ENCODE measurements around the gene ZBTB1. TPM values are rescaled to one million over a fixed set of nuclear protein-coding genes. Genes with fewer than 3 reads are reported as not detected.

The ZBTB1 gene
- 61.0 and 63.7 TPM in 2 replicates for total RNA-seq

- intact Hi-C loops (cut with micrococcal nuclease) = loop anchor here (2.0 to 5.0 kb wide), 4 partner anchors 37 to 652 kb away; partner anchors contain the start of genes AKAP5, CHURC1, MAX and SYNE2
These were observed at the start of gene ZBTB1 for GRCh38 chr14:64504310-64504896. Gene ZBTB1 (plus strand): TSS chr14:64504770. CDS start chr14:64521505, 16,735 bp downstream.

GRCh38 chr14:64459405-64460136, 45.0 kb upstream of the ZBTB1 start:
- intact Hi-C loops (cut with micrococcal nuclease) = no loop called here

GRCh38 chr14:64461221-64461620, 43.3 kb upstream of the ZBTB1 start:
- intact Hi-C loops (cut with micrococcal nuclease) = no loop called here

- intact Hi-C loops (cut with micrococcal nuclease) = no loop called here
These were observed 41.4 kb upstream of the ZBTB1 start for GRCh38 chr14:64463195-64463594.

GRCh38 chr14:64463873-64464272, 40.7 kb upstream of the ZBTB1 start:
- intact Hi-C loops (cut with micrococcal nuclease) = loop anchor here (2.0 kb wide), 1 partner anchor 47 kb away; no protein-coding TSS in a partner anchor

- intact Hi-C loops (cut with micrococcal nuclease) = loop anchor here (2.0 to 5.0 kb wide), 4 partner anchors 32 to 127 kb away; partner anchors contain the start of genes ZBTB1 and ZBTB25
These were observed 39.9 kb upstream of the ZBTB1 start for GRCh38 chr14:64464651-64465050.

- intact Hi-C loops (cut with micrococcal nuclease) = loop anchor here (2.0 to 5.0 kb wide), 4 partner anchors 33 to 128 kb away; partner anchors contain the start of genes ZBTB1 and ZBTB25
These were observed 39.3 kb upstream of the ZBTB1 start, which contains the start of gene AKAP5 for GRCh38 chr14:64465191-64465822. Gene AKAP5 (plus strand): TSS chr14:64465499. CDS start chr14:64468395, 2,896 bp downstream.

- intact Hi-C loops (cut with micrococcal nuclease) = loop anchor here (2.0 to 5.0 kb wide), 4 partner anchors 34 to 129 kb away; partner anchors contain the start of genes ZBTB1 and ZBTB25
These were observed 38.6 kb upstream of the ZBTB1 start for GRCh38 chr14:64465831-64466554.

- intact Hi-C loops (cut with micrococcal nuclease) = loop anchor here (5.0 kb wide), 3 partner anchors 35 to 130 kb away; partner anchors contain the start of genes ZBTB1 and ZBTB25
These were observed 37.5 kb upstream of the ZBTB1 start for GRCh38 chr14:64467101-64467500.

- intact Hi-C loops (cut with micrococcal nuclease) = loop anchor here (5.0 kb wide), 3 partner anchors 35 to 130 kb away; partner anchors contain the start of genes ZBTB1 and ZBTB25
These were observed 37.0 kb upstream of the ZBTB1 start for GRCh38 chr14:64467566-64467965.

GRCh38 chr14:64468451-64468850, 36.1 kb upstream of the ZBTB1 start:
- intact Hi-C loops (cut with micrococcal nuclease) = loop anchor here (5.0 kb wide), 3 partner anchors 34 to 131 kb away; partner anchors contain the start of genes ZBTB1 and ZBTB25

GRCh38 chr14:64474041-64474440, 30.5 kb upstream of the ZBTB1 start:
- intact Hi-C loops (cut with micrococcal nuclease) = no loop called here

- intact Hi-C loops (cut with micrococcal nuclease) = no loop called here
These were observed 29.9 kb upstream of the ZBTB1 start for GRCh38 chr14:64474698-64475097.

- intact Hi-C loops (cut with micrococcal nuclease) = no loop called here
These were observed 28.8 kb upstream of the ZBTB1 start for GRCh38 chr14:64475585-64476273.

- intact Hi-C loops (cut with micrococcal nuclease) = no loop called here
These were observed 28.1 kb upstream of the ZBTB1 start for GRCh38 chr14:64476438-64476837.

- intact Hi-C loops (cut with micrococcal nuclease) = loop anchor here (1.0 to 2.0 kb wide), 2 partner anchors 32 to 134 kb away; no protein-coding TSS in a partner anchor
These were observed 25.8 kb upstream of the ZBTB1 start for GRCh38 chr14:64478634-64479250.

GRCh38 chr14:64488590-64489099, 15.9 kb upstream of the ZBTB1 start:
- intact Hi-C loops (cut with micrococcal nuclease) = no loop called here

GRCh38 chr14:64491637-64492036, 12.9 kb upstream of the ZBTB1 start:
- intact Hi-C loops (cut with micrococcal nuclease) = no loop called here

GRCh38 chr14:64493455-64493854, 11.1 kb upstream of the ZBTB1 start:
- intact Hi-C loops (cut with micrococcal nuclease) = no loop called here
